Cerebellar nuclear complex (tissue), 1 donor: ENCODE results near the gene SEC14L2.

Experiments
- DNase-seq, 2 experiments: peaks; one replicate each; lab custom pipeline; 2025; lab: John Stamatoyannopoulos, UW

Gene SEC14L2

GRCh38 chr22:30396871-30397655 is at the start of gene SEC14L2:
Gene SEC14L2, plus strand, starts transcription at chr22:30397018. Its CDS starts 99 bp downstream, at chr22:30397117.
- peak in 1 of 2 experiments; percentile 21 for DNase-seq

- DNase-seq: no peak
These were observed 49.4 kb upstream of the SEC14L2 start for GRCh38 chr22:30347255-30347892.

- no peak for DNase-seq
These were observed 48.4 kb upstream of the SEC14L2 start for GRCh38 chr22:30348404-30348803.

GRCh38 chr22:30348809-30349208 is 48.0 kb upstream of the SEC14L2 start:
- DNase-seq: no peak

GRCh38 chr22:30351226-30351625 is 45.6 kb upstream of the SEC14L2 start:
- no peak for DNase-seq

GRCh38 chr22:30354644-30355043 is 42.2 kb upstream of the SEC14L2 start:
- DNase-seq: no peak

GRCh38 chr22:30356449-30357235 is 40.2 kb upstream of the SEC14L2 start, which contains the start of the genes CCDC157 and SF3A1:
Gene CCDC157, plus strand, starts transcription at chr22:30357007. Its CDS starts 8,994 bp downstream, at chr22:30366001.
Gene SF3A1, minus strand, starts transcription at chr22:30356894. Its CDS starts 102 bp downstream, at chr22:30356792.
- DNase-seq: peak in 1 of 2 experiments; percentile 64

GRCh38 chr22:30357236-30357570 is 39.6 kb upstream of the SEC14L2 start:
- DNase-seq: no peak

- no peak for DNase-seq
These were observed 39.1 kb upstream of the SEC14L2 start for GRCh38 chr22:30357650-30358215.

GRCh38 chr22:30358541-30358940 is 38.3 kb upstream of the SEC14L2 start:
- no peak for DNase-seq

- DNase-seq: no peak
These were observed 34.7 kb upstream of the SEC14L2 start for GRCh38 chr22:30361916-30362650.

GRCh38 chr22:30362651-30363281 is 34.1 kb upstream of the SEC14L2 start:
- no peak for DNase-seq

GRCh38 chr22:30365891-30366290 is 30.9 kb upstream of the SEC14L2 start:
- DNase-seq: no peak

GRCh38 chr22:30368420-30368819 is 28.4 kb upstream of the SEC14L2 start:
- DNase-seq: no peak

GRCh38 chr22:30370641-30371230 is 26.1 kb upstream of the SEC14L2 start:
- no peak for DNase-seq

GRCh38 chr22:30371321-30371720 is 25.5 kb upstream of the SEC14L2 start:
- DNase-seq: no peak

- no peak for DNase-seq
These were observed 24.8 kb upstream of the SEC14L2 start for GRCh38 chr22:30371981-30372380.

- no peak for DNase-seq
These were observed 23.9 kb upstream of the SEC14L2 start for GRCh38 chr22:30372915-30373314.

- no peak for DNase-seq
These were observed 23.2 kb upstream of the SEC14L2 start for GRCh38 chr22:30373331-30374325.
